G401.6 (cell line): Measurements from ENCODE around the gene COL27A1.
"Not testable (repeated sequence)": the region's sequence is repeated elsewhere in the genome, so short reads cannot be mapped to it uniquely, and the experiment has no call there.

Experiments used
- FAIRE-seq: peaks from 2 replicates; lab custom pipeline; 2012; peaks lifted over from hg19 to GRCh38; lab: Jason Lieb, UNC

COL27A1 gene

DNA sequence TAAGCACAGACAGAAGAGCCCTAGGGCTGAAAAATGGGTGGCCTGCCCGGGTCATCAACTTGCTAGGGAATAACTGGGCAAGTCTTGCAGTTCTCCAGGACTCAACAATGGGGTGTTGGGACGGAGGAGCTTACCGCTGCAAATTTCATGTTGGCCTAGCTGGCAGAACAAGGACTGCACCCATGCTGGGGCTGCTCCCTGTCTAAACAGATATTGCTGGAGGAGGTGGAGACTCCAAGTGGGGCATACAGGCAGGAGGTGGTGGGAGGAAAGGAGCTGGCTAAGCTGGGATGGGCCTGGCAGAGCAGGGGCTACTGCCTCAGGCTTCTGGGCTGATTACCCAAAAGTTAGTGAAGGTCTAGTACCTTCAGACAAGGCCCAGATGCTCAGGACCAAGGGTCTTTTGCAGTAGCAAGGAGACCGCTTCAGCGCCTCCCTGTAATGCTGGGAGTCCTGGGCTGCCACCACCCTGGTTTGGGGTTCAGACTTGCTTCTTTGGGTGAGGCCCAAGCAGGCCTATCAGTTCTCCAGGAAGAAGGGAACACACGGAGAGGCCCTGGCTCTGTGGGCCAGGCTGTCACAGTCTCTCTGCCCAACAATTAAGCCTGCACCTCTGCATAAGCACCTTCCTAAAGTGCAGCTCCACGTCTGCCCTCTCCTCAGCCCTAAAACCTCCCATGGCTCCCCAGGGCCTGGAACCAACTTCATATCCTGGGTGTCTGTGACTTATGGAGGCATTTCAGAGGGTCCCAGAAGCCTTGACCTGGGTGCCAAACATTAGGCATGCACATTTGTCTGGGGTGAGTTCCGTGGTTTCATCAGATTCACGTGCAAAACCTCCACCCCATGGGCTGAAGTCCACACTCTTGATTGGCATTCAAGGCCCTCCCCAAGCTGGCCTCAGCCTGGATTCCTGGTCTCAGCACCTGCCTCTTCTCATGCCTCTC is 32.0 kb upstream of the COL27A1 start:
- no peak for FAIRE-seq

DNA sequence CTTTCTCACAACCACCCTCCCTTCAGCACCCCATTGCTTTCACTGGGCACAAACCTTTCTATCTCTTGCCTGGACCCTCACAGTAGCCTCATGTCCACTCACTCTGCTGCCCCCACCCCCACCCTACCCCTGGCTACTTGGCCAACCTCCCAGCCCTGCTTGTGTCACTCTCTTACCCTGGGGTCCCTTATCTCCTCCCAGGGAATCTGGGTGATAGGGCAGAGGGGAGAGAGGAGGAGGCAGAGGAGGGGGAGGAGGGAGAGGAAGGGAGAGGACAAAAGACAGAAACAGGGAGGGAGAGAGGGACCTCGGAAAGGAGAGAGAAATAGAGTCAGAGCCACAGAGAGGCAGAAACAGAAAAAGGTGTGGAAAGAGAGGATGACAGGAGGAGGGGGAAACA is 31.2 kb upstream of the COL27A1 start:
- FAIRE-seq: no peak

DNA sequence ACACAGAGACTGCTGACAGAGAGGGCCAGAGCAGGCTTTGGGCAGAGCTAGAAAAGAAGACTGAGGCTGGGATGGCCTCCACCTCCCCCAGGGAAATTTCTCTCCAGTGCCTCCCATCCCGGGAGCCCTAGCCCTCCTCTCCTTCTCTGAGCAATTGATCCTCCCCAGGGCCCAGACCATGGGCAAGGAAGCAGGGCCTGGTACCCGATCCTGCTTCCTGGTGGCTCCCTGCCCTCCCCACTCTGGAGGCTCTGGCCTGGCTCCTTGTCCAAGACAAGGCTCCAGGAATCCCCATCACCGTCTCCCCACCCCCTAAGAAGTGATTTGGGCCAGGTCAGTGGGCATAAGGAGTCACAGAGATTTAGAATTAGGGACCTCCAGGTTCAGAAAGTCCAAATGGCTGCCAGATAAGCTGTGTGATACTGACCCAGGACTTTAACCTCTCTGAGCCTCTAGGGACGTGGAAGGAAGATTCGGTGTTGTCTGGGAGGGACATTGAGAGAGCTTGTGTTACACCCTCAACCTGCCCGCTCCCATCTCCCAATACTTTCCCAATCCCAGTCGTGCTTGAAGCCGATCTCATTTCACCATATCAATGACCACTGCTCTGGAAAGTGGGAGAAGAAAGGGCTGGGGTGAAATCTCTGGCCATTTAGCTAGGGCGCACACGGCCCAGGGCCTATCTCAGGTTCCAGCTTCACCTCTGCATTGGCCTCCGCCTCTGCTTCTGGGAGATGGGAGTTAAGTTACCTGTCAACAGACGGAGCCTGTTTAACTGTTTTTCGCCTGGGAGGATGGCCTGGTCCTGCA is 30.5 kb upstream of the COL27A1 start:
- no peak for FAIRE-seq

DNA sequence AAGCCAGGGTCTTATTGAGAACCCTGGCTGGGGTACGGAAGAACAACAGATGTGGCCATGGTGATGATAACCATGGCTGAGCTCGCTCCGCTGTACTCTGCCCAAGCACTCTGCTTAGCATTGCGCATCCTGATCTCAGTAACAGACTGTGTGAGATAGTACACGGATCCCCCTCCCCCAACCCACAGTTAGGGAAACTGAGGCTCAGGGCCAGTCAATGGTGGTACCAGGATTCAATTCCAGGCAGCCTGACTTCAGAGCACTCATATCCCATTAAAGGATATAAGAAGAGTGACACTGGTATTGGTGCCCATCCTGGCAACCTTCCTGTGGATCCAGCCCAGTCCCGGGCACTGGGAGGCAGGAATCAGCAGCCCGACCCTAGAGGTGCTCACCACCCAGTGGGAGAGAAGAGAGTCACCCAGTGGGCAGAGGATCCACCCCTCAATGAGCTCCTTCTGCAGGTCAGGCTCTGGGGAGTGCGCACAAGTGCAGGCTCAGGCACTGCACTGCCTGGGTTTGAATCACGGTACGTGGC is 29.8 kb upstream of the COL27A1 start:
- no peak for FAIRE-seq

DNA sequence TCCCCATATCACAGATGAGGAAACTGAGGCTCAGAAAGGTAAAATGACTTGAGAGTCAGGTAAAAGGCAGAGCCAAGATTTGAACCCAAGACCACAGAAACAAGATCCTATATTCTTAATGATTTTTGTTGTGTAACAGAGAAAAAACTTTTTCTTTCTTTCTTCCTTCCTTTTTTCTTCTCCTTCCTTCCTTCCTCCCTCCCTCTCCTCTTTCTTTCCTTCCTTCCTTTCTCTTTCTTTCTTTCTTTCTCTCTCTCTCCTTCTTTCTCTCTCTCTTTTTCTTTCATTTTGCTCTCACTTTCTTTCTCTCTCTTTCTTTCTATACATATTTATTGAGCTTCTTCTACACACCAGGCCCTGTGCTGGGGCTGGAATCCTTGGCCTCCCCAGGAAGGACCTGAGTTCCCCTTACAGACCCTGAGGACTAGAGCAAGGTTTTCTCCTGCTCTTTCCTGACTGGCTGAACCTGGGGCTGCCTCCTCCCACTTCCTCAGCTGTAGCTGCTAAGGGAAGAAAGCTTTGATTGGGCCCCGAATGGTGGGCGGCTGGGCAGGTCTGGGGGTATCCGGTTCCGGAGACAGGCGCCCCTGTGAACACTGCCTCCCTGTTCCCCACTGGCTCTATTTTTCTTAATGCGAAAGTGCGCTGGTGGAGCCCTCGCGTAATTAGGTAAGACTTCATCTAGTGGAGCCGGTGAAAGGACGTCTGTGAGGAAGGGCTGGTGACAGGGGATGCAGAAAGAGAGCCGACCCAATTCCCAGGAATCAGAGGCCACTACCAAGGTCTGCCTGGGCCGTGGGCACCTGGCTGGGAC is 28.9 kb upstream of the COL27A1 start:
- FAIRE-seq: no peak

DNA sequence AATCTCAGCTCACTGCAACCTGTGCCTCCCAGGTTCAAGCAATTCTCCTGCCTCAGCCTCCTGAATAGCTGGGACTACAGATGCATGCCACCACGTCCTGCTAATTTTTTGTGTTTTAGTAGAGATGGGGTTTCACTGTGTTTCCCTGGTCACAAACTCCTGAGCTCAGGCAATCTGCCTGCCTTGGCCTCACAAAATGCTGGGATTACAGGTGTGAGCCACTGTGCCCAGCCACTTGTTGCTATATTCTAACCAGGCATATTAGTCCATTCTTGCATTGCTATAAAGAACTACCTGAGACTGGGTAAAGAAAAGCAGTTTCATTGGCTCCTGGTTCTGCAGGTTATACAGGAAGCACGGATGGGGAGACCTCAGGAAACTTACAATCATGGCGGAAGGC is 26.6 kb upstream of the COL27A1 start:
- FAIRE-seq: not testable (repeated sequence)

DNA sequence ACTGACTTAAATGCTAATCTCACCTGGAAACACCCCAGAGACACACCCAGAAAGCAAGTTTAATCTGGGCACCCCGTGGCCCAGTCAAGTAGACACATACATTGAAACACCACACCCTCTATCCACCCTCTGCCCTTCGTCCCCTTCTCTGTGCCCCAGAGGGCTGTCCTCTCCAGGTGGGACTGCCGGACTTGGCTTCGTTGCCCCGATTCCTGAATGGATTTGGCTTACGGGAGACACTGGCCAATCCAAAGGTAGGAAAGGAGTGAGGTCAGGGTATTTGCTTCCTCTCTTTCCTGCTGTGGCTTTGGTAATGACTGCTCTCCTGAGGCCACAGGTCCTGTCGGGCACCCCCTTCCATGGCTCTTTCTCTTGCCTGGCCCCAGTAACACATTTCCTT is 25.2 kb upstream of the COL27A1 start:
- FAIRE-seq: no peak

DNA sequence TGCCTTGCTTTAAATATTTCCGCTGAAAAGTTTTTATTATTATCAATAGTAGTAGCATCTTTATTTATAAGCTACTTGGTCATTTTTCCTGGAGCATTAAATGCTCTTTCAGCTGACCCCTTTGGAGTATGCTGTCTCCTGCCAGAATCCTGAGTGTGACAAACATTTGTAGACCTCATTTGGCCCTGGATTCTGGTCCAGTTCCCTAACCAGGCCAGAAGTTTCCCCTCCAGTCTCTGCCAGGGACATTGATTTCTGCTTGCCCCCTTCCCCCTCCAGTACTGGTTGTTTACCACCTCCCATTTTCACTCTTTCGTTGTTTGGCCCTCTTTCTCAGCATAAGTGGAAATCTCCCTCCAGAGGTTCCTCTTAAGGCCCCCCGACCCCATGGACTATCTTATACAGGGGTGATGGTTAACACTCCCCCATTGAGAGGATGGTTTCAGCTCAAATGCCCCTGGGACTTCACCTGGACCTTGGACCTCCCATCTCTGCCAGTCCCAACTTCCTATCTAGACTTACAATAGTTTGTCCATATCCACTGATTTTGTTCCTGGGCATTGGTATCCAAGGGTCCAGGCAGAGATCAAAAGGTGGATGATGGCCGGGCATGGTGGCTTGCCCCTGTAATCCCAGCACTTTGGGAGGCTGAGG is 24.6 kb upstream of the COL27A1 start:
- no peak for FAIRE-seq

DNA sequence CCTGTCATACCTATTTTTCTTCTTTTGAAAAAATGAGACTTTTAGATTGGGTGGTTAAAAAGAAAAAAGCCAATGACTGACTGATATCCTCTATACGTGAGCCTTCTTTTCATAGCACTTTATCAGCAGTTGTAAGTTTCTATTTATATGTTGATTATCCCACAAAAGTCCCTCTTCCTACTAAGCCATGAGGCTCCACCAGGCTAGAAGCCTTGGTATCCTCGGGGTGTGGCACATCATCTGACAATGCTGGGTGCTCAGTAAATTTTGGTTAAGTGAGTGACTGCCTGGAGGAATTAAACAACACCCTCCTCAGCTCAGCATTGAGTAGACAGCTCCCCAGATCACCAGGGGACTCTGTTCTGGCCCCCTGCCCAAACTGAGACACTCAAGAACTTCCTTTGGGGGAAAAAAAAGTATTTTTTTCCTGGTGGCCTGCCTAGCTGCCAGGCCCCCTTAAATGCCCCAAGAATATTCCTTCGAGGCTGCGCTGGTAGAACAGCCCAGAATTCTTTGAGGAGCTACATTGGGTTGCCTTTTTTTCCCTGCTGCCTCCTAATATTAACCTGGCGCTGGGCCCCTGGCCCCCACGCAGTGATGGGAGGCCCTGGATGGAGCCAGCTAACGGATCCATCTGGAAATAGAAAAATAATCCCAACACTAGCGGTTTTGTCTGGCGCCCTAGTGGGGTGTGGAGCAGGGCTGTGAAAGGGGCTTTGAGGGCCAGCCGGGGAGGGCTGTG is 23.4 kb upstream of the COL27A1 start:
- FAIRE-seq: no peak

DNA sequence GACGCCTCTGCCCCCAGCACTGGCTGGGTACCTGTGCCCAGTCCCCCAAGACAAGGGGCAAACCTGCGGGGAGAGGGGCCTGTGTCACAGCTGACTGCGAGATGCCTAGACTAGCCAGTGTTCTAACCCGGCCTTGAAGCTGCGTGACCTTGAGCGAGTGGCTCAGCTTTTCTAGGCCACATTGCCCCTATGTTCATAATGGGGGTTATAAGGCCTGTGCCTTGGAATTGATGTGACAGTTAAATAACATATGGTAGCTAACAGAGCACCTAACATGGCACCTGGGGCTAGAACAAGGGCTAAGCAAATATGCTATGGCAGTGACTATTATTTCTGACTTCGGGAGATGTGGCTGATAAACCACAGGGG is 22.8 kb upstream of the COL27A1 start:
- FAIRE-seq: no peak

DNA sequence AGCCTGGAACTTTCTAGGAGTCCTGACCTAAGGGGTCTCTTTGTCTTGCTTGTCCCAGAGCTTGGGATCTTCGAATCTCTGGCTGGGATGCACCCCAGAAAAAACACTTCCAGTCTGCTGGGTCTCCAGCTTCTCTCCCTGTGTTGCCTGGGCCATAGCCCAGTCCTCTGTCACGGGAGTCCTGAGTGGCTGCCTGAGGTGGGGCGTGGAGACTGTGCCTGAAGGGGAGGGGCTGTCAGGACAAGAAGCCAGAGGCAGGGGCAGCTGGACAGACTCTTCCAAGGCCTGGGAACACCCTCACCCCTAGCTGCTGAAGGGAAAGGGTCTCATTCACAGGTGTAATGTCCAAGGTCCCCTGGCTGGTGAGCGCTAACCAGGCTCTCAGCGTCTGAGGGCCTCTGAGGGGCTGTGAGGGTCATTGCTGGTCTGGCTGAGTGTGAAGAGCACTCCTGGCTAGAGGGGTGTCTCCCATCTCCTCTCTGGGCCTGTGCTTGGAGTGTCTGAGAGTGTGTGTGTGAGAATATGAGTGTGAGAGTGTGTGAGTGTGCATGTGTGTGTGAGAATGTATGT is 20.4 kb upstream of the COL27A1 start:
- no peak for FAIRE-seq

DNA sequence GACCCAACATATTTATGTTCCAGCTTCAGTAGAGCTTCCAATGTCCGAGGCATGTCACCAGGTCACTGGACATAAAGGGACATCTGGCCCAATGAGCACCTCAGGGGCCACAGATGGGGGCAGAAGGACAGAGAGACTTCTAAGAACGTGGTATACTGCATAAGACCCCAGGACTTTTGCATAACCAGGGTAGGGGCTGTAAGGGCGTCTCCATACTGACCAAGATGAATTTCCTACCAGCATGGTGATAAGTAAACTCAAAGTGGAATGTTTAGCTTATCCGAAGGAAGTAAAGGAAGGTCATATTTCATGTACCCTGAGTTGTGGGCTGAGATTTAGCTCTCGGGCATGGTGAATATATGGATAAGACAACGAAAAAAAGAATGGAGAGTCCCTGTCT is 17.5 kb upstream of the COL27A1 start:
- no peak for FAIRE-seq

DNA sequence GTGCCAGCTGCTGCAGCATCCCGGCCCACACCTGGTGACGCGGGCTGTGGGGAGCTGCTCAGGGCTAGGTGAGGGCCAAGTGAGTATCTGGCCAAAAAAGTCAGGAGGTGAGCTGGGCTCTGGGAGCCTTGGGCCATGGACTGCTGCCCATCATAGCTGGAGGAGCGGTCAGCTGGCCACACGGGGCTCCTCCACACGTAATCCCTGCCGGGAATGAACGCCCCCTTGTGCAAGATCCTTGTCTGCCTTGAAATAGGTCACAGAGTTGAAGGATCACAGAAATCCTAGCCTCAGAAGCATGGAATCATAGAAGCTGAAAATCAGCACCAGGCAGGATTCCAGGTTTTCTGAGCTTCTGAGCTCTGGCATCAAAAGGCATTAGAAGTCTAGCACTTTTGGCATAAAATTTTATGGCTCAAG is 16.8 kb upstream of the COL27A1 start:
- FAIRE-seq: no peak

DNA sequence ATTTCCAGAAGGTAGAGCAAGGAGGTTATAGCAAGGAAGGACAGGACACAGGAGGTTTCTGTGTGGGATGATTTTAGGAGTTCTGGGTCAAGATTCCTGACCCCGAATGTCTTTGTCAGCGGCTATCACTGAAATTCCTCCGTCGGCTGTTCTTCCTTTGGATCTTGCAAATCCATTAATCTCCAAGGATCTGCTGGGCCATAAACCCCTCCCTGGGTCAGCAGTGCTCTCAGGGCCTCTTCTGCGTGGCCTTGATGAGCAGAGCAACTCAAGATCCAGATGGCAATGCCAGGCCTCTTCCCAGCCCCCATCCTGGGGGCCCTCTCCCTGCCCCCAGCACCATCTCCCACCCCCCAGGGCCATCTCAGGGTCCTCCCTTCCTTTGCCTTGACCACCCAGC is 16.3 kb upstream of the COL27A1 start:
- FAIRE-seq: no peak

DNA sequence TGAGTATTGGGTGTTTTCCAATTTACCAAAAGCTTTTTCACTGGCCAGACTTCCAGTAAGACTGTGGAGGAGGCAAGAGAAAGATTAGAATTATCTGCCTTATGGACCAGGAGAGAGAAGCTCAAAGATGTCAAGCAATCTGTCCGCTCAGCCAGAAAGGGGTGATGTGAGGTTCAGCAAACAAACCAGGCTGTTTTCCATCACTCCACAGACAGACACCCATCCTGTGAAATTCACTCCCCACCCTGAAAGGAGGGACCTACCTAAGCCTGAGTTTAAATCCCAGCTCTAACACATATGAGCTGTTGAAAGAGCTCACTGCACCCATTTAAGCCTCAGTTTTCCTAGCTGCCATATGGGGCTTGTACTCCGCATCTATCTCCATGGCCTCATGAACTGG is 14.9 kb upstream of the COL27A1 start:
- no peak for FAIRE-seq

DNA sequence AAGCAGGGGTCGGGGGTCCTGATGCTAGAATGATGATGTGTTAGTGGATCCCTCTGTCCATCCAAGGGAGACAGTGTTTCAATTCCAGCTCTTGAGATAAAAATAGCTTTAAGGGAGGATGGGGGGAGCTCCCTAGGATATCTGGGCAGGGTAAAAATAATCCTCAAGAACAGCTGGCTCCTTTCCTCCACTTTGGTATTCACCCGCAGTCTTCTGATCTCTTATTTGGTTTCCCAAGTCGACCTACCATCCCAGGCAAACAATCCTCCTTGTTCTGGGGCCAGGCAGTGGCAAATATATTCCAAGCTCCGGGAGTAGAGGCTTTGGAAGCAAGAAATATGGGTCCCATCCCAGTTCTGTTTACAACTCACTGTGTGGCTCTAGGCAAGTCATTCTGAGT is 14.5 kb upstream of the COL27A1 start:
- FAIRE-seq: no peak

DNA sequence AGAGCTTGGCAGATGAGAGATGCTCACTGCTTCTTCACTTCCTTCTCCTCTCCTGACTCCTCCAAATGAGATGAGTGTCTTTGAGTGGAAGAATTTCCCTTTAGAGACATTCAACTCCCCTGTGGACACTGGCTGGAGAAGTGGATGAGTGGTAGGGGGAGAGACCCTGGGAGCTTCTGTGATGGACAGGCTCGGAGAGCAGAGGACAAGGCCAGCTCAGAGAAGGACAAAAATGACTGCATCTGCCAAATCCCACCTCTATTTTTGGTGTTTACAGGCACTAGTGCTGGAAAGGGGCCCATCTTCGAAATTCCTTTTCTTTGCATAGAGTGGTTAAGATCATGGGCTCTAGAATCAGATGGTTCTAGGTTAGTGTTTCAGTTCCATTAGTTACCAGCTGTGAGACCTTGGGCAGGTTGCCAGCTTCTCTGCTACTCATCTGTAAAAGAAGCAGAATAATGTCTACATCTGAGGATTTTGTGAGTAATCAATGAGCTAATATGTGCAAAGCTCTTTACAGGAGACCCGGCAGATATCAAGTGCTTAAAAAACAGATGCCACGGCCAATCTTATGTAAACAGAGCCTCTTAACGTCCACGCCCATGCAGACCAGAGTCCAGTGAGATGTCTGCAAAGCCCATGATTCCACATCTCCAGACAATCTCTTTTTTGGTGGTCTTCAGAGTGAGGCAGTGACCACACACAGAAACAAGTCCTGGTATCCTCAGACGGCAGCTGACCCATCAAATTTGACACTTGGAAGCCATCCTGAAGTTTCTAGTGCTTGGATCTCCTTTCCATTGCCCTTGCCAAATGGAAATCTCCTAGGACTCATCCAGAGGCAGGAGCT is 13.6 kb upstream of the COL27A1 start:
- no peak for FAIRE-seq

DNA sequence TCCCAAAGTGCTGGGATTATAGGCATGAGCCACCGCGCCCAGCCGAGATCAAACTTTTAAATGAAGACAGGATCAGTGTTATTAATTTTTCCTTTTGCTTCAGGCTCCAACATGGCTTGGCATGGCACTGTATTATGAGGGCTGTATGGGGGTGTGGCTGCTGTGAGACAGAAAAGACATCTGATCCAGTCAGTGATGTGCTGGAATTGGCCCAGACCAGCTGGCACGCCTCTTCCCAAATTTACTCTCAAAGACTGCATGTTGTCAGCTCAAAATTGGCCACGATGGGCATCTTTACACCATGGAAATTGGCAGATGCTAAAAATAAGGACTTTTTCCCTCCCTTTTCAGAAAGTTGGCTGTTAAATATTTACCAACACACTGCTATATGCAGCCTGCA is 12.1 kb upstream of the COL27A1 start:
- no peak for FAIRE-seq

DNA sequence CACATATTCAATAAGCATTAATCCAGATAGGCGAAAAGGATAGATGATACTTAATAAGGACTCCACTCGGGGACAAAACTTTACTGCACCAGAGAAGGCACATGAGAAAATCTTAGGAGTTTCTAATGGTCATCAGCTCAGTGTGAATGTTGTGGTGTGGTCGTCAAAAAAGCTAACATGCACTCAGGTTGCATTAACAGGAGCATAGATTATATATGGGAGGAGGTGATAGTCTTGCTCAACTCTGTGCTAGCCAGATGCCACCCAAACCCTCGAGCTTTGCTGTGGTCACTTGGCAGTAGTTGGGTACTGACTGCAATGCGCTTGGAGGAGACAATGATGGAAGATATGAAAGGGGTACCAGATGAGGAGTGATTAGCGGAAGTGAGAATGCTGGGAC is 8.6 kb upstream of the COL27A1 start:
- FAIRE-seq: no peak

DNA sequence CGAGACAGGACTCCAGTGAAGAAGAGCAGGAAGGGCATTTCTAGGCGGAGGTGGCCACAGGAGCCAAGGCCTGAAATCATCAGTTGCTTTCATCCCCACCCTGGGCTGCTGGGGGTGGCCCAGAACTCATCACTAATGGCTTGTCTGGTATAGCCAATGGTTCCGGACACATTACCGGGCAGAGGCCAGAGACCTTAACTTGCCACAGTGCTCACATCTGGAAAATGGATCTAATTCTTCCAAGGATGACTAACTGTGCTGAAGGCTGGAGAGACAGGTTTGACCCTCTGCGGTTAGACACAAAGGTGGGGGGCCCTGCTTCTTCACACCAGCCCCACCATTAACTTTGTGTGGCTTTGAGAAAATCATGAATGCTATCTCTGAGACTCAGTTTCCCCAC is 6.2 kb upstream of the COL27A1 start:
- no peak for FAIRE-seq
